ENCODE measurements around the gene PACS2.

- TF ChIP-seq POLR2A (IDR thresholded peaks at IDR 0.05): no peak
- TF ChIP-seq CTCF (IDR thresholded peaks at IDR 0.05): no peak
These were observed 105.8 kb downstream of the PACS2 start for GRCh38 chr14:105420101-105420973.
